Activated CD4-positive, CD25-positive, alpha-beta regulatory T cell treated with anti-CD3 and anti-CD28 coated beads, Interleukin-2, amount 50 U/mL, for 72 hours (primary cell): ENCODE measurements around the gene SLCO3A1.

Source experiments
- DNase-seq: peaks from one replicate; pipeline ENCODE4 v3.0.0; 2021

SLCO3A1 gene

DNA sequence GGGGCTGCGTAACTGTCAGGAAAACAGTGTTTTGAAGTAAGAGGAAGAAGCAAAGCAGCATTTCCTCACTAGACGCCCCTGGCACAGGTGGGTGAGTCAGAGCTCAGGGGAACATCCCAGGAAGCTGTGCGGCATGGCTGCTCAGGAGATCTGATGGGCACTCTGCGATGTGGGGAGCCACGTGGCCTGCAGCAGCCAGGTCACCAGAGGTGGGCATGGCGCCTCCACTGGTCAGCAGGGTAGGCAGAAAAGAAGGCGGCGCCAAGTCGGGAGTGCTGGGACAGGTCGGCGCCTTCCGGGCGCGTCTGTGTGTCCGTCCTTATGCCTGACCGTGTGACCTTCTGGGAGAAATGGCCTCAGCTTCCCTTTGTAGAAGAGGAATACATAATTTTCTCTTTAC is 290.3 kb downstream of the SLCO3A1 start:
- no peak for DNase-seq

DNA sequence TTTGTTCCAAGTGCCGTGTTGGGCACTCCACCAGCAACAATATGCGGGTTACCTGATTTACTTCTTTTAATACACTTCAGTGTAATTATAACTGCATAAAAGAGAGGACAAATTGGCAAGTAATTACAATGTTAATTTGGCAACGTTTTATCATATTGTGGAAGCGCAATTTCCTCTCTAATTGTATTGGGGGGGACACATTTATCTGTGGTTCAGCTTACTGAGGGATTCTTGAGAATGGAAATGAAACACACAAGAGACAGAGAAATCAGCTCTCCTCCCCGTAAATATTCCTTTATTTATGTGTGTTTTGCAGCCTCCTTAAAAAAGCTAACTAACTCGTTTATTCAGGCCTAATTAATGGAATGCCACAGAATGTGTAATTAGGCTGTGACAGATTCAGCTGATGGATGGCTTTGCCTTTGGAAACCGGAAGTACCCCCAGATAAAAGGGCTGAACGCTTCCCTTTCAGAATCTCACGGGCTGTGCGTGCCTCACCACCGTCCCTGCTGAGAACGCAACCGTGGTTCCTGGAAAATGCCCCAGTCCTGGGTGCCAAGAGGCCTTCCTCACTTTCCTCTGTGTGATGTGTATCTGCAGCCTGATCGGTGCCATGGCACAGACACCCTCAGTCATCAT is 293.1 kb downstream of the SLCO3A1 start:
- DNase-seq, result no peak

DNA sequence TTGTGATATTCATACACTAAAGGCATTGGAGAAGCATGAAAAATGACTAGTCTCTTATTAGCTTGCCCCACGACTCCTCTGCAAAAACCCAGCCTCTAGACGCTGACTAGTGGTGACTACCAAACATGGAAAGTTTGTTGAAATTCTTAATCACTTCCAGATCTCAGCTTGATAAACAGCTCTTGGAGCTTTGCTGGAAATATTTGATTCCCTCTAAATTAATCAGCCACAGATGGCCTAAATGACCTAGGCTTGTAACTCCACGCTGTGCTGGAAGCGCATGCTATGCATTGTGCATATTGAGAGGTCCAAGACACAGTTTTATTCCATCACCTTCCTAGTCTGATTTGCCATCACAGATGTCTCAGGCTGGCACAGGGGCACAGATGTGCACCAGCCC is 295.5 kb downstream of the SLCO3A1 start:
- no peak for DNase-seq

DNA sequence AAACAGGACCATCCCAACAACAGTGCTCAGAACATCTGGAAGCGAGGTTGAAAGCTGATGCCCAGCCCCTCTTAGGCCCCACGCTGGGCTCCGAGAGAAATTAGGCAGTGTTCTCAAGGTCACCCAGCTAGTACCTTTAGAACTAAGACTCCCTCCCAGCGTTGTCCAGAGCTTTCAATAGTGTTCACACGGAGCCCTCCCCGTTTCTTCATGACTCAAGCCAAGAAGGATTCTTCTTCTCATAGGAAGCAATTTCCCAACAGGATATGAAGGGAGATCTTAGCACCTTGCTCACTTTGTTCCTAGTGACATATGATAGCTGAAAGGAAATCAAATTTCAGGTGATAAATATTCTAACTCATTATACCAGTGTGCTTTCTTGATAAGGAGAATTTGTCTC is 296.0 kb downstream of the SLCO3A1 start:
- DNase-seq, result no peak

DNA sequence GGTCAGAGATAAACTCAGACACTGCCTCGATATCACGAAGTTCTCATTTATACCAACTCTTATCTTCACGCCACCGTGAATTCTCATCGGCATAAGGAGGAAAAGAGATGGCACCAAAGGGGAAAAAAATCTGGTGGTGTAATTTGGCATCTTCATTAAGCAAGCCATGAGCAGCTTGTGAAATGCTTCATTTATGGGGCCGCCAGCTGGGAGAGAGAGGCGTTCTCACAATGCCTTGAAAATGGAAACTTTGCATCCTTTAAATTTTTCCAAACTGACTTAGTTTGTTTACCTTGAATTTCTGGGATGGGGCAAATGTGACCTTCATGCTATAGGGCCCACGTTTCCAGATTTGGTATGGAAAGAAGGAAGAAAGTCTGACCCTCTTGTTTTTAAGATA is 297.7 kb downstream of the SLCO3A1 start:
- DNase-seq, result no peak

DNA sequence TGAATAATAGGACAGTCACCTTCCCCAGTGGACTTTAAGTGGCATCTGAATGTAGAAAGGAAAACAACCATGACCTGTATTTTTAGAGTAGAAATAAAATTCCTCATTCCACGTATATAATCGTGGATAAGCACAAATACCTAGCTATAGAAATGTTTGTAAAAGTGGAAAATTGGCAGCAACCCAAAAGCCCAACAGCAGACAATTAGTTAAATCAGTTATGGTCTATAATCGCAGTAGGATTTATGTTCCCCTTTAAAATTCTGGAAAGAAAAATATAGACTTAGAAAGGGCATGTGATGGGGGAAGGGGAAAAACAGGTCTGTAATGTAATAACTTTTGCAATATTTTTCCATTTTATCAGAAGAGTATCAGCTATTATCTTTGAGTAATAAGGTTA is 298.2 kb downstream of the SLCO3A1 start:
- DNase-seq, result no peak

DNA sequence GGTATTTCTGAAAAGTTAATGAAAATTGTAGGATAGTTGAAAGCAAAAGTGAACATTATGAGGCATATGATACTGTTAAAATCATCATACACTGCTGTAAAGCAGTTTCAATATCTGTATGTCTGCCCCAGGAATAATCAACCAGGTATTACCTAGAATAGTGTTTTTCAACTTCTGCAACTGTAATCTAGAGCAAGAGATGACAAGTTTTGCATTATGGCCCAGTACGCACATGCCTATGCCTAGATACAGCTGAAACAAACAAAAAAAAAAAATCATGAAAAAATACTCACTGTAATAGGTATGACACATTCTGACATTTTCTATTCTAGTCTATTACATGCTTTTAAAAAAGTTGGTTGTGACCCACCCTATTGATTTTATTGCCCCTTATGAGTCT is 299.5 kb downstream of the SLCO3A1 start:
- DNase-seq, result no peak

DNA sequence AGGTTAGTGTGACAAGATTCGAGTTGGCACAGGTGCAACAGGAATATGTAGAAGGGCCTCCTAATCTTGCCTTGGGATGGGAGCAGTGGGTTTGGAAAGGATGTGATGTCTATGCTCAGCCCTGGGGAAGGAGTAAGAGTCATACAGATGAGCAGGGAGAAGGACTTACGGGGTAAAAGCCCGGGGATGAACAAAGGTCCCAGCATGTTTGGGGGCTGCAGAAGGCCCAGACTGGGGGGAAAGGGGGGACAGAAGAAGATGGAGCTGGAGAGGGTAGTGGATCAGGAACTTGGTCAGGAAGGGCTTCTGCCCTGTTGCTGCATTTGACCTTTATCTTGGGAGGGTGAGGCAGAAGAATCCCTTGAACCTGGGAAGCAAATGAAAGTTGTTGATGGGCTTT is 300.1 kb downstream of the SLCO3A1 start:
- DNase-seq, result no peak

DNA sequence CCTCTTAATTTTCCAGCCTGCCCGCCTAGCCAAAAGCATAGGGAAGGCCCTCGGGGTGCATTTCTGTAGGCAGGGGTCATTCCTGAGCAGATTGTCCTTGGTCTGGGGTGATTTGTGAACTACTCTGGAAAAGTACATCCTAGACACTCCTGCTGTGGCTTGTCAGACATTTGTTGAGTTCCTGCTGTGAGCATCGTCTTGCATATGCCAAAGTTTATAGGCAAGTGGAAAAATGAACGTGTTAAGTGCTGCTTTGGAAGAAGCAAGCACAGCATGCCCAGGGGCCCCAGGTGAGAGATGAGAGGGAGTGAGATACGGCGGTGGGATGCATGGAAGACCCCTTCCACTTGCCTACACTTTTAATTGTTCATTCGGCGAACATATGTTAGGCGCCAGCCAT is 302.4 kb downstream of the SLCO3A1 start:
- no peak for DNase-seq

DNA sequence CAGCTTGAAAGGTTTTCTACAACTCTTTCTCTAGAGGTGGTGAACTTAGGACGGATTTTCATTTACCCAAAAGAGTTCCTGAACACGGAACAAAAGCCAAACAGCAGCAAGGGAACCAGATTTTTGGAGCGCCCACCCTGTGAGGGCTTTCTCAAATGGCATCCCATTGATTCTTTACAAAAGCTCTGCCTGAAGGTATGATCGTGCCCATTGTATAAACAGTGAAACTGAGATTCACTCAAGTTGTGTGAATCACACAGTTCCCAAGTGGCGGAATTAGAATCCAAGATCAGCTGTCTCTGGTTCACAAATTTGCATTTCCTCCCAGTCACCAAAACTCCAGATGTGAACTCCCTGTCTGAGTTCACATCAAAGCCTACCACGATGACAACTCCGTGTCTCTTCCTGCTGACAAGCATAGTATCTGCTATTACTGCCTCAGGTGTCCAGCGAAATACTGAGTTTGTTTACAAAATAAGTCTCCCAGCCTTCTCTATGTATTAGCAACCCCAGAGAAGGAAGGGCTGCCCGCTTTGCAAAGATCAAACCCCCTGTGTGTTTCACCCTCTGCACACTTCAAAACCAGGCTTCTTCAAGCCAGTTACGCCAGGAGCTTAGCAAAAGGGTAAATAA is 304.3 kb downstream of the SLCO3A1 start:
- no peak for DNase-seq

DNA sequence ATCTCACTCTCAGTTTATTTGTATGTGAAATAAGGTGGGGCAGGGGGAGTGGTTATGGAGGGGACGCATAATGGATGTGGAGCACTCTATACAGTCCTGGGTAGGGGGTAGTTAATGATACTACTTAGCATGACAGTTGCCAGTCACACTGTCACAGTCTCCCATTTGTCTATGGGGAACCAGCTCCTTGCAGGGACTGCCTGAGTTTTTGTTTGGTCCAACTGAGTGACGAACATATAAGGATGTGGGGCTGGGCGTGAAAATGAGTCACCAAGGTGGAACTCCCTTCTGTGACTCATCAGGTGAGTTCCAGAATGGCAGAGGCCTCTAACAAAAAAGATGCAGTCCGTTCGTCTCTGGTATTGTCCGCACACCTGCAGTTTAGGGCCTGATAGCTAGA is 304.9 kb downstream of the SLCO3A1 start:
- DNase-seq, result no peak

DNA sequence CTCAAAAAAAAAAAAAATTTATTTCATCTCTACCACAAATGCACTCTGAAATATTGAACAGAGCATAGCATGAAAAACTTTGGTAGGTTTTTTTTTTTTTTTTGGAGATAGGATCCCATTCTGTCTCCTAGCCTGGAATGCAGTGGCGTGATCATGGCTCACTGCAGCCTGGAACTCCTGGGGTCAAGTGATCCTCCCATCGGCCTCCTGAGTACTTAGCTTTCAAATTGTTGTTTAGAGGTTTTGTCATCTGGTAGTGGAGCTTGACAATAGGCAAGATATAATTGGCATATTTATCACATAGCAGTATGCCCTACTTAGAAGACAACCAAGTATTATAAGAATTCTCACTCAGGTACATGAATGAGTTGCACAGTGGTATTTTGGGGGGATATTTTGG is 306.0 kb downstream of the SLCO3A1 start:
- no peak for DNase-seq

DNA sequence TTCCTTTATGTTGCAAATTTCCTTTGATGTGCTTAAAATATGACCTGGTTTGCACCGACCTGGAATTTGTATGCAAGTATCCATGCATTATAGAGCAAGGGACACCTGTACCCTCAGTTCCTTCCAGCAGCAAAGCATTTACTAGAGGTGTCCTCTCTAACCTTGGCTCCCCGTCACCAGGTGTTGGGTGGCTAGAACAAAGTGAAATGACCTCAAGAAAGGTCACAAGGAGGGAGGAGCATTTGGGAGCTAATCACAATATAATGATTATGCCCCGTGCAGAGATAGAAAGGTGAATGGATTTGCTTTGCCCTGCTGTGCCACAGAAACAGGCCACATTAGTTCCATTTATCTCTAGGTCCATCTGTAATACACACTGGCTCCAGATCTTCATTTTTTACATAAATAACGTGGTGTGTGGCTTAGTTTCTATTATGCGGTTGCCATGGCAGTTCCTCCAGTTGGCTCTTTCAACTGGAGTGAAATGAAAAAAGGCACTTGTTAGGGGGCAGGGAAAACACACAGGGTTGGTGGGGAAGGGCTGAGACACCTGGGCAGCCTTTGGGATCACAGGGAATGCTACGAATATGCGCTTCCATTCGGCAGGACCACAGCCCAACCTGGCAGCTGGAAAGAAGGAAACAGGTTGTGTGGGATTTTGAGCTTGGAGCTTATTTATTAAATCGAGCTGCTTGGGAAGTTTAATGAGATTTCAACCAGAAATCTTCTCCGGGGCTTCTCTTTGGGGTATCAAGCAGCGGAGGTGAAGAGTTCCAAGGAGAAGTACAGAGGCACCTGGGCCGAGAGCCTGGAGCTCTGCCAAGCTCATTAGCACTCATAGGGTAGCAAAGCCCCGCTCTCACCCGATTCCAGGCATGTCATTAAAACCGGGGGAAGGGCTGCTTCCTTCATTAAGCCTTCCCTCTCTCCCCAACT is 306.7 kb downstream of the SLCO3A1 start:
- no peak for DNase-seq

DNA sequence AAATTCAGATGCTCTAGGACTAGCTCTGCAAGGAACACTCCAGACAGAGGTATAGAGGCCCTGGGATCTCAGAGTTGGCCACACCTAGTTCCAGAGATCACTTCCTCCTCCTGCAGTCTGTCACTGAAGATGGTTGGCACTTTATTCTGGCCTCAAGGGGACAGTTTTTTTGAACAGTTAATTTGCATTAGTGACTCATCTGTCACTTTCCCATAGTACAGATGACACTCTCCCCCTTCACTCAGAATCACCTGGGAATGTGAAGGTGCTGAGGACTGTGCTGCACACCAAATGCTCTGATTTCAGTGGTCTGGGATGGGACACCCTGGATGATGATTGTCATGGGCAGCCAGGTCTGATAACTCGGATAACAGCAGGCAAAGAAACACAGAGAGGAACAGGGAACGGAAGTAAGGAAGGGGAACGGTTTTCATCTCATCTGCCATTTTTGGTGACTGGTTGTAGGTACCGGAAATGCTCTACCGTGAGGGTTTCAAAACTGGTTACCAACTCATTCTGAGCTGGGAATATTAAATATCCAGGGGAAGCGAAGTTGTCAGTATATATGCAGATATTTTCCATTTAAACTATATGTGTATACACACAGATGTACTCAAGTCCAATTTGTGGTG is 307.6 kb downstream of the SLCO3A1 start:
- DNase-seq, result no peak

DNA sequence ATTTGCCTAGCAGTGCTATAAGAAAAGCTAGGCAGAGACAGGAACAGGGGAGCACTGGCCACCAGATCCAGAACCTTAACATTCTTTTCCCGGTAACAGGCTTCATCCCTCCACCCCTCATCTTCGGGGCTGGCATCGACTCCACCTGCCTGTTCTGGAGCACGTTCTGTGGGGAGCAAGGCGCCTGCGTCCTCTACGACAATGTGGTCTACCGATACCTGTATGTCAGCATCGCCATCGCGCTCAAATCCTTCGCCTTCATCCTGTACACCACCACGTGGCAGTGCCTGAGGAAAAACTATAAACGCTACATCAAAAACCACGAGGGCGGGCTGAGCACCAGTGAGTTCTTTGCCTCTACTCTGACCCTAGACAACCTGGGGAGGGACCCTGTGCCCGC is 309.1 kb downstream of the SLCO3A1 start:
- DNase-seq, result no peak

DNA sequence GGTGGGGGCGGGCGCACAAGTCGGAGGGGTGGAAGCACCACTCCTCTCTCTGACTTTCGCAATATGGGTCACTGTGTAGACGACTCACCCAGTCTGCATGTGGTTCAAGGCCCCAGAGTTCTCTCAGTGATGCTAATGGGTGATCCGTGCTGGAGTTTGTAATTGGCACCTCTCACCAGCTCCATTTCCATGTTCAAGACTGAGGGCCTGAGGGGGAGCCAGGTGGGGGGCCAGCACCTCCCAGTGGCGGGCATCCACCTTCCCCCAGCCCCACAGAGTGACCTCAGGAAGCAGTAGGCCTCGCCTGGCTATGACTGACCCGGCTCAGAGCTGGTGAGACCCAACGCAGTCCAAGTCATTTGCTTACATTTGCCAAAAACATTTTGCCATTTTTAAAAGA is 310.1 kb downstream of the SLCO3A1 start:
- no peak for DNase-seq

DNA sequence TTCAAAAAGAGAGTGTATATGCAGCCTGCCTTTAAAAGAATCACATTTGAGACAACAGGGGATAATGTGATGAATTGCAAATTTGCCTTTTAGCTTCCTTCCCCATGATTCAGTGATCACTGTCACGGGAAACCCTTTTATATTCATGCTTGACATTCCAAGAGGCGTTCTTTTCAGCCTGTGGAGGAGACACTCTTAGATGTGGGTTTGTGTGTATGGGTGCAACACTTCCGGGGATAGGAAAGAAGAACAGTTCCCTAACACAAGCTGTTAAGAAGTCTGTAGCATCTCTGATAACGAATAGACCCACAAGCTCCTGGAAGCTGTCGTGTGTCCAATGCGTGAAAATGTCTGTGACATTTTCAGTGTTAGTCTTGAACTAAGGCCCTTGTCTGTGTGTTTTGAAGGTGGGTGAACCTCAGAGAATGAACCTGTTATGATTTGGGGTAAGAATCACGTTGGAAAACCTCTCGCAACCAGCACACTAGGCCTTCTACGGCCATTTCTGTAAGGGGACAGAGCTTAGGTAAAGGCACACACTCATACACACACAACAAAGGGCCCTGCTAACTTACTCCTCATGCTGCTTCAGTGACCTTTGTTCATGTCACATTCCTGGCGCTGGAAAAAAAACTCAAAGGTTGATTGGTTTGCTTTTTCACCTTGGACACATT is 311.0 kb downstream of the SLCO3A1 start:
- DNase-seq, result no peak

DNA sequence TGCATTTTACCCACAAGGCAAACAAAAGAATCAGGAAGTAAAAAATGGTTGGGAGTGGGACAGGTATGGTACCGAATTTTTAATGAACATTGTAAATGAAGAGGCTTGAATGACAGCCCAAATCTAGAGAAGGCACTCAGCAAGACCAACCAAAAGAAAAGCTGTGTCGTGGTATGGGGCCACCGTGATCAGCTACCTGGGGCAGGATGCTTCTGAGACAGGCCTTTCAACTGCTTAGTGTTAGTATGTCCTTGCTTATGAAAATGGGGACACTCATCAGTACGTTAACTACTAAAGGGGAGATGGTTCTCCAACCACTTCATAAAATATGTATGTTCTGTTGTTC is 311.5 kb downstream of the SLCO3A1 start:
- DNase-seq, result no peak

DNA sequence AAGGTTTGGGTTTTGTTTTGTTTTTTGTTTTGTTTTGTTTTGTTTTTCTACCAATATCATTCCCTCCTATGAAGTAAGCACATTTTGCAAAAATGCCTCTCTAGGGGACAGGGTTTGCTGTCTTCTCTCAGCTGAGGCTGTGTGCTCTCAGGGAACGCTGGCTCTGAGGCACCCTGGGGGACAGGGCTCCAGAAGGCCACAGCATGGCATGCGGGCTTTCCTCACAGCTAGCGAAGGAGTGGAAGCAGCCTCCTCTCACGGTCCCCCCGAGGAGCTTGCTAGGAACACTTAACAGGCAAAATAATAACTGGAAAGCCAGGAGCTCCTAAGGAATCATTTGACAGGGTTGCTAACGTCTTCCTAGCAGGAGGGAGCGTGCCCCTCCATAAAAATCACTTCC is 312.5 kb downstream of the SLCO3A1 start:
- DNase-seq, result no peak

DNA sequence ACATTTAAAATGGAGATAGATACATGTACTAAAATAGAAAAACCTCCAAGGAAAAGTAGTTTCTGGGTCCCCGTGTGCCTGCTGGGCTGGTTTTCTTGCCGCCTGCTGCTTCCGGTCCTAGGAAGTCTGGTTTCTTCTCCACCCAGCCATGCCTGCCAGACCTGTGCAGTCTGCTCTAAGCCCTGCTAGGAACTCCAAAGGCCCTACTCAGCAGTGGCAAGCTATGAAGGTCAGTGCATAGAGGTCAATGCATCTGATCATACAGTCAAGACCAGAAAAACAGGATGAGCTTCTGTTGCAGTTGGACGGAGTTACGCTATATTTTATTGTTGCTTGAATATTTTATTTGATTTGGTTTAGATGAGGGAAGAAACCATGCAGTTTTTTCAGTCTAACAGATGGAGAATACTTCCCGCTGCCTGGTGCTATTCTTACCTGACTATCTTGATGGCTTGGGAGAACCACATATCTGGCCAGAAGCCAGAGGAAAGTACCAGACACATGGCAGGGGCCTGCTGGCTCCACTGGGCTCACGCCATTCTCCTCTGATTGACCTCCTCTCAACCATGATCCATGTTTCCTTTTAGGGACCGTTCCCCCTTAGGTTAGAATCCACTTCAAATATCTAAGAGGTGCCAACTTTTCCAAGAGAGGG is 313.4 kb downstream of the SLCO3A1 start:
- no peak for DNase-seq

DNA sequence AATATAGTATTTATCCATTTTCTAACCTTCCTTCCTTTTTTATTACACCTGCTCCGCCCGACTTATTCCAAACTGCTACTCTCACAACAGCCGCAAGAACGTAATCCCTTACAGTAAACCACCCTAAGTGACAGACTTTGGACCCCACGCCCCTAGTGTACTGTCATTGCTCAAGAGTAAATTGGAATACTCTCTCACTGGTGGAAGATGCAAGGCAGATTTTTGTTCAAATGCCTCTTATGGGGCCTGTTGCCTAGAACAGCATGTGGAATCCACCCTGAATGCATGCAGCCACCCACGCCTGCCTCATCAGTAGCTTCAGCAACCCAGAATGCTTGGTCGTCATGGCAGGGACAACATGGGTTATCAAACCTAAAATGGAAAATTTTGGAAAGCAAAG is 313.9 kb downstream of the SLCO3A1 start:
- no peak for DNase-seq

DNA sequence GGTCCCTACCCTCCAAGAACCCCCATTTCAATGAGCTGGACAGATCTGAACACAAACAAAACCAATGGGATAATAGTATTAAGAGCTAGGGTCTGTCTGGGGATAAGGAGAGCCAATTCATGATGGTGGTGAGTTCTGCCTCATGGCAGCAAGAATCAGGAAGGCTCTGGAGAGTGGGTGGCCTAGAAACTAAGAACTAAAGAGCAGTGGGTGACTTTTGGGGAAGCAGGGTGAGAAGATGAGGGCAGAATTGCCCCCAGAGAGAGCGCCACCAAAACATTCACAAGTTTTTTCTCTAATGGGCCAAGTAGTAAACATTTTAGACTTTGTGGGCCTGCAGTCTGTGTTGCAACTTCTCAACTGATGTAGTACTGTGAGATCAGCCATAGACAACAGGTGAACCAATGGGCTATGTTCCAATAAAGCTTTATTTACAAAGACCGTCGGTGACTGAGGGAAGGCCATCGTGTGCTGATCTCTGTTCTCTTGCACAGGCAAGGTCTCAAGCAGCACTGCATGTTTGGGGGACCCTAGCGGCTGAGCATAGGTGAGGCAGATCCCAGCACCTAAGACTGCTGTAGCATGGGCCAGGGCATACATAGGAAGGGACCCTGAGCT is 314.7 kb downstream of the SLCO3A1 start:
- DNase-seq, result no peak
